AG09319 (cell line): ENCODE results near the gene RUBCNL.

Experiments used
- DNase-seq: peaks from one replicate; pipeline ENCODE4 v3.0.0-alpha.2; 2010; ENCODE audit warnings: low read depth; ENCODE audit errors: extremely low read depth
- CTCF ChIP-seq: IDR thresholded peaks from 2 replicates; pipeline ENCODE4 v1.5.1; 2011; ENCODE audit warnings: low read depth, mild to moderate bottlenecking, inconsistent platforms, low read length, moderate library complexity

RUBCNL gene

GRCh38 chr13:46383383-46383782 lies 3.7 kb downstream of the RUBCNL start:
- no peak for TF ChIP-seq CTCF
- no peak for DNase-seq

GRCh38 chr13:46382224-46382623 lies 4.8 kb downstream of the RUBCNL start:
- no peak for DNase-seq
- TF ChIP-seq CTCF, result no peak

- TF ChIP-seq CTCF, result no peak
These were observed 6.8 kb downstream of the RUBCNL start for GRCh38 chr13:46380242-46380641.

GRCh38 chr13:46379611-46380010 lies 7.4 kb downstream of the RUBCNL start:
- no peak for DNase-seq
- TF ChIP-seq CTCF, result no peak

More at GRCh38 chr13:46380242-46380641, 6.8 kb downstream of the RUBCNL start:
- no peak for DNase-seq

GRCh38 chr13:46378411-46378810 lies 8.6 kb downstream of the RUBCNL start:
- TF ChIP-seq CTCF, result no peak
- DNase-seq, result no peak

GRCh38 chr13:46377554-46377953 lies 9.5 kb downstream of the RUBCNL start:
- no peak for TF ChIP-seq CTCF
- no peak for DNase-seq

GRCh38 chr13:46374710-46375109 lies 12.3 kb downstream of the RUBCNL start:
- TF ChIP-seq CTCF, result no peak
- no peak for DNase-seq
